SU-DHL-6 (cell line): ENCODE results near the gene FUT1.
"Not testable (repeated sequence)": the region's sequence is repeated elsewhere in the genome, so short reads cannot be mapped to it uniquely, and the experiment has no call there.

Experiments used
- H2AFZ ChIP-seq: fragments of 200-600 bp; sonication (generic); 2 replicates; pipeline ENCODE4 v1.6.1; 2014; ENCODE audit warnings: low read depth, mild to moderate bottlenecking, moderate library complexity, mixed read lengths, antibody characterized with exemption, low read length; ENCODE audit not compliant: severe bottlenecking
- H3F3A ChIP-seq: fragments of 200-600 bp; shearing (Covaris generic); 2 replicates; pipeline ENCODE4 v1.6.0; 2016; ENCODE audit warnings: antibody characterized with exemption, mild to moderate bottlenecking; ENCODE audit not compliant: insufficient read depth
- H3K27ac ChIP-seq: fragments of 200-600 bp; sonication (generic); 2 replicates; pipeline ENCODE4 v1.5.1; 2016; ENCODE audit warnings: low read depth, mild to moderate bottlenecking, low read length, moderate library complexity, mixed read lengths
- H3K27me3 ChIP-seq: fragments of 200-600 bp; sonication (generic), shearing (Covaris generic); 2 replicates; pipeline ENCODE4 v1.6.0; 2014; ENCODE audit warnings: mild to moderate bottlenecking, low read length
- H3K36me3 ChIP-seq: fragments of 200-600 bp; sonication (generic); 2 replicates; pipeline ENCODE4 v1.6.1; 2014; ENCODE audit warnings: mild to moderate bottlenecking, low read length, mixed read lengths
- H3K4me2 ChIP-seq: fragments of 300-600, 200-600 bp; shearing (Covaris generic), sonication (generic); 2 replicates; pipeline ENCODE4 v1.6.0; 2014; ENCODE audit warnings: low read length, low read depth, mild to moderate bottlenecking; ENCODE audit not compliant: poor library complexity, severe bottlenecking
- H3K4me3 ChIP-seq: fragments of 200-600 bp; sonication (generic); 2 replicates; pipeline ENCODE4 v1.5.1; 2014; ENCODE audit warnings: antibody characterized with exemption, low read length, mild to moderate bottlenecking, mixed read lengths; ENCODE audit not compliant: insufficient read depth, poor library complexity, severe bottlenecking
- H3K79me2 ChIP-seq: fragments of 200-600 bp; sonication (generic); 2 replicates; pipeline ENCODE4 v1.6.1; 2014; ENCODE audit warnings: mild to moderate bottlenecking, low read length, moderate library complexity; ENCODE audit not compliant: insufficient read depth
- H3K9ac ChIP-seq: fragments of 200-600 bp; sonication (generic); 2 replicates; pipeline ENCODE4 v1.7.0; 2014; ENCODE audit warnings: mild to moderate bottlenecking, low read length
- H3K9me2 ChIP-seq: fragments of 200-600 bp; sonication (generic); replicated peaks from 2 replicates; pipeline ENCODE4 v1.6.1; 2014; ENCODE audit warnings: low read length; ENCODE audit not compliant: insufficient read depth
- H3K9me3 ChIP-seq: fragments of 200-600 bp; sonication (generic); 2 replicates; pipeline ENCODE4 v1.6.1; 2014; ENCODE audit warnings: low read length, mixed read lengths; ENCODE audit not compliant: insufficient read depth
- H4K20me1 ChIP-seq: fragments of 200-600 bp; sonication (generic); 2 replicates; pipeline ENCODE4 v1.6.1; 2014; ENCODE audit warnings: low read depth, mild to moderate bottlenecking, antibody characterized with exemption, low read length, moderate library complexity, mixed read lengths
- CTCF ChIP-seq: fragments of 200-600 bp; sonication (generic); IDR thresholded peaks from one replicate; pipeline ENCODE4 v1.5.1; 2017; ENCODE audit warnings: antibody characterized with exemption, mild to moderate bottlenecking, low read length, moderate library complexity; ENCODE audit not compliant: insufficient read depth, poor library complexity, severe bottlenecking
- EZH2phosphoT487 ChIP-seq: fragments of 200-600 bp; sonication (generic), shearing (Covaris generic); conservative IDR thresholded peaks from 2 replicates; pipeline ENCODE4 v1.6.1; 2018; ENCODE audit warnings: mild to moderate bottlenecking, antibody characterized with exemption, low read length, moderate library complexity, mixed read lengths

FUT1 gene

DNA sequence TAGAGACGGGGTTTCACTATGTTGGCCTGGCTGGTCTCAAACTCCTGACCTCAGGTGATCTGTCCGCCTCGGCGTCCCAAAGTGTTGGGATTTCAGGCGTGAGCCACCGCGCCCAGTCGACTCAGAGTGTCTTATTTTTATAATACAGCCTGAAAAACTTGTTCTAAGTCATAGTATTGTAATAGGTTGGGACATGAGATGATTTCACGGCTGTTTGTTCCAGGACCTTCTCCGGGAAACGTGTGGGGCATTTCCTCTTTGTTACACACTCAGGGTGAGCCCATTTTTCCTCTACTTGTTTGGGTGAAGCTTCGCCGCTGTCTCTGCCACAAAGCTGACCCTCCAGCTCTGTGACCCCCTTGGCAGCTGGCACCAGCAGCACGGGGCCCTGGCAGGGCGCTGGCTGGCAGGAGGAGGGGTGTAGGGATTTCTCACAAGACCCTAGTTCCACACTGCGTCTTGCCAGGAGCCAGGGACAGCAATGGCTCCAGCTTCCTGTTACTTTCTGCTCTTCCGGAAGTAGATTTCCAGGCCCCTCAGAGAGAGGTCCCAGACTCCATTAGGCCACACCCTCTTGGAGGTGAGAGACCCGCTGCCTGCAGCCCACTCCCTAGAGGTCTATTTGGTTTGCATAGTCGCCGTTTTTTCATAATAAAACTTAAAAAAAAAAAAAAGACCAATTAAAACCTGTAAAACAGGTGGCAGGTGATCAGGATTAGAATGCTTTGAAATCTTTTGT lies 18.5 kb upstream of the FUT1 start:
- H3K9me3 ChIP-seq: no peaks in the 10 kb centered on the region
- H3K27ac ChIP-seq: no peak overlapping the region
- H4K20me1 ChIP-seq: no peaks in the 10 kb centered on the region
- H3K27me3 ChIP-seq: no peaks in the 10 kb centered on the region
- no peaks in the 10 kb centered on the region for H3K36me3 ChIP-seq
- no peaks in the 10 kb centered on the region for H3F3A ChIP-seq
- no peak overlapping the region for H3K9ac ChIP-seq
- H3K9me2 ChIP-seq: no peaks in the 10 kb centered on the region
- H2AFZ ChIP-seq: no peak overlapping the region
- TF ChIP-seq EZH2phosphoT487 (no peak), CTCF (no peak)
- no peak overlapping the region for H3K4me3 ChIP-seq
- no peaks in the 10 kb centered on the region for H3K79me2 ChIP-seq
- no peak overlapping the region for H3K4me2 ChIP-seq

DNA sequence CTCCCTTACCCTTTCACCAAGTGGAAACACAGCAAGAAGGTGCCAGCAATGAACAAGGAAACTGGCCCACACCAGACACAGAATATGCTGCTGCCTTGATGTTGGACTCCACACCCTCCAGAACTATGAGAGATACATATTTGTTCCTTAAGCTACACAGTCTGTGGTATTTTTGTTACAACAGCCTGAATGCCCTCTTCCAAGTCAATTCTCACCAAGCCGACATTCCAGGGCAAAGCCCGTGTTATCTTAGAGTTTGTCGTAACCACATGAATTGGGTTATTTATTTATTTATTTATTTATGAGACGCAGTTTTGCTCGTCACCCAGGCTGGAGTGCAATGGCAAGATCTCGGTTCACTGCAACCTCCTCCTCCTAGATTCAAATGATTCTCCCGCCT lies 17.8 kb upstream of the FUT1 start:
- no peaks in the 10 kb centered on the region for H3K9me3 ChIP-seq
- no peaks in the 10 kb centered on the region for H3K27me3 ChIP-seq
- no peak overlapping the region for H2AFZ ChIP-seq
- H3K4me3 ChIP-seq: no peak overlapping the region
- no peaks in the 10 kb centered on the region for H3F3A ChIP-seq
- no peak overlapping the region for H3K9ac ChIP-seq
- H3K4me2 ChIP-seq: no peak overlapping the region
- no peaks in the 10 kb centered on the region for H3K36me3 ChIP-seq
- no peaks in the 10 kb centered on the region for H3K9me2 ChIP-seq
- no peak for TF ChIP-seq CTCF
- TF ChIP-seq EZH2phosphoT487: no peak
- no peaks in the 10 kb centered on the region for H4K20me1 ChIP-seq
- no peaks in the 10 kb centered on the region for H3K79me2 ChIP-seq
- H3K27ac ChIP-seq: no peak overlapping the region

- Histone ChIP-seq H4K20me1 (no peaks in the 10 kb centered on the region), H3K9ac (no peak overlapping the region), H3K4me3 (no peak overlapping the region), H3K36me3 (no peaks in the 10 kb centered on the region), H3K4me2 (no peak overlapping the region), H2AFZ (no peak overlapping the region), H3K27me3 (no peaks in the 10 kb centered on the region), H3K27ac (no peak overlapping the region), H3K79me2 (no peaks in the 10 kb centered on the region), H3K9me2 (no peaks in the 10 kb centered on the region), H3K9me3 (no peaks in the 10 kb centered on the region), H3F3A (no peaks in the 10 kb centered on the region)
- TF ChIP-seq EZH2phosphoT487 (no peak), CTCF (no peak)
Measured at GRCh38 chr19:48768994-48769713, 16.7 kb upstream of the FUT1 start.

GRCh38 chr19:48768171-48768753 lies 15.8 kb upstream of the FUT1 start:
- not testable (repeated sequence) for H3K4me3 ChIP-seq, H3K36me3 ChIP-seq, H3K79me2 ChIP-seq, H3K9me2 ChIP-seq, H2AFZ ChIP-seq, H3K9ac ChIP-seq, H3K27ac ChIP-seq, H4K20me1 ChIP-seq, H3F3A ChIP-seq, H3K9me3 ChIP-seq, H3K4me2 ChIP-seq, H3K27me3 ChIP-seq

- H3K27me3 ChIP-seq, H3K9me3 ChIP-seq, H3F3A ChIP-seq, H3K9me2 ChIP-seq, H3K36me3 ChIP-seq, H4K20me1 ChIP-seq, H3K9ac ChIP-seq, H3K27ac ChIP-seq, H3K4me2 ChIP-seq, H3K79me2 ChIP-seq, H3K4me3 ChIP-seq, H2AFZ ChIP-seq: not testable (repeated sequence)
Measured at GRCh38 chr19:48765816-48766215, 13.4 kb upstream of the FUT1 start.
